NCI-H510A treated with DMSO at 0.1 percent for 48 hours (cell line): ENCODE data around the gene C3orf52.
"Not testable (repeated sequence)": the region's sequence is repeated elsewhere in the genome, so short reads cannot be mapped to it uniquely, and the experiment has no call there.

Source experiments
- DNase-seq: peaks from one replicate; lab custom pipeline; 2025; lab: John Stamatoyannopoulos, UW

C3orf52 gene, protein sequence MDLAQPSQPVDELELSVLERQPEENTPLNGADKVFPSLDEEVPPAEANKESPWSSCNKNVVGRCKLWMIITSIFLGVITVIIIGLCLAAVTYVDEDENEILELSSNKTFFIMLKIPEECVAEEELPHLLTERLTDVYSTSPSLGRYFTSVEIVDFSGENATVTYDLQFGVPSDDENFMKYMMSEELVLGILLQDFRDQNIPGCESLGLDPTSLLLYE

DNA sequence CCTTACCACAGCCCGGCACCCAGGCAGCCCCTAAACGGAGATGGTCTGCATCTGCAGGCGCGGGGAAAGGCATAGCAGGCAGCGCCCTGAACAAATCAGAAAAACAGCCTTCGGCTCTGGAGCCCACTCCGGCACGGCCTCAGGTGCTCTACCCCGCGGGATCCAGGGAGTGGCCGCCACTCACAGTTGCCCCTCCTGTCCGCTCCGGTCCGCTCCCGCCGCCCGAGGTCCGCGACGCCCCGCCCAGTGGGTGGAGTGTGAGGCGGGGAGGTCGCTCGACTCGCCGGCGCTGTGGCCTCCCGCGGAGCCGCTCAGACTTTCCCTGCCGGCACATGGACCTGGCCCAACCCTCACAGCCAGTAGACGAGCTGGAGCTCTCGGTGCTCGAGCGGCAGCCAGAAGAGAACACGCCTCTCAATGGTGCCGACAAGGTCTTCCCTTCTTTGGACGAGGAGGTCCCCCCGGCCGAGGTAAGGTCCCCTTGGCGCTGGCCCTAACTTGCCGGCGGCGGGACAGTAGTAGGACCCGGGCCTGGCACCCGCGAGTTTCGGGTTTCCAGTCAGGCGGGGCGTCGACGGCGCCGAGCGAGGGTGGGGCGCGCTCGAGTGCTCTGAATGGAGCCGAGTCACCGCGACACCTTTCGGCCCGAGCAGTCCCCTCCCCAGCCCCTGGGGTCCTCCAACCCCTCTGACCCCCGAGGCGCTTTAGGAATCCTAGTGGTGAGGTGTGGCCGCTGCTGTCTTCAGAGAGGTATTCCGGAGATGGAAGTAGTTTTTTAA lies at the start of gene C3orf52:
TSS of gene C3orf52 (plus strand) at position 314 of the 779 bp plus-strand sequence. CDS start at position 333, 19 bp downstream.
- peak; percentile 72 for DNase-seq

DNA sequence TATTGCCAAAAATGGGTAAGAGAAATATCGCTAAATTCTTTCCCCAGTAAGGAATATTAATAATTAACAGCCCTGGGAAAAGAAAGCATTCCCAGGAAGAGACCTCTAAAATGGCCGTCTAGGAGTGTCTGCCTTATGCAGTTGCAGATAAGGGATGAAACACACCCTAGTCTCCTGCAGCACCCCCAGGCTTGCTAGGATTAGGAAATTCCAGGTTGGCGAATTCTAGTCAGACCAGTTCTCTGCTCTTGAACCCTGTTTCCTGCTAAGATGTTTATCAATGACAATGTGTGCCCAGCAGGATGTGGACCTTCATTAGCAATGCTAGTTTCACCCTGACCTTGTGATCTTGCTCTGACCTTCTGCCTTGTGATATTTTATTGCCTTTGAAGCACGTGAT lies 49.0 kb upstream of the C3orf52 start:
- not testable (repeated sequence) for DNase-seq

DNA sequence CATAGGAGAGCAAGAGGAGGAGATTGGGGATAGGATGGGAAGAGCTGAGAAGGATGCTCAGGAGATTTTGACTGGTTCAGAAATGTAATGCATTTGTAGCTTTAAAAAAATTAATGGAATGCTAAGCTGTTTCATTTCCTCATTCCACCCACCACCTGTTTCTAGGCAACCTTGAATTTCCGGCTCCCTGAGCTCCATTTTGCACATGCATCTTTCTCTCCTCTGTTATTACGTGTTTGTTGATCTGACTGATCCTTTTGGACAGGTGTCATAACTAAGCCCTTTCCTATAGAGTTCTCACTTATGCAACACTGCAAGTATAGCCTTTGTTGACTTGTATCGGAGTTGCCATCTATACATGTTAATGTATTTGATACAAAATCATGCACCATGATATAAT lies 47.3 kb upstream of the C3orf52 start:
- DNase-seq = peak; percentile 9

DNA sequence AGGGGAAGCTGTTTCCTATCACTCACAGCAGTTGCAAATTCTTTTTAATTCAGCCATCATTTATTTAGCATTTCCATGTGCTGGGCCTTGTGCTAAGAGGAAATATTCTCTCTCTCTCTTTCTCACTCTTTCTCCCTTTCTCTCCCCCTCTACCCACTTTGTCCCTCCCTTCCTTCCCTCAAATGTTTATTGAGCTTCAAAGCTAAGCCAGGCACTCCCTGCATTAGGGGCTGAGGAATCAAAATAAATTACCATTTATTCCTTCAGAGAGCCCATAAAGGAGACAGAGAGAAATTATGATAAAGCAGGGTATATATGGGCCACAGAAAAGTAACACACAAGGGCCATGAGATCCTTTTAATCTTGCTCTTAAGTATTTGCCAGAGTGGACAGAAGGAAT lies 44.9 kb upstream of the C3orf52 start:
- DNase-seq = no peak

DNA sequence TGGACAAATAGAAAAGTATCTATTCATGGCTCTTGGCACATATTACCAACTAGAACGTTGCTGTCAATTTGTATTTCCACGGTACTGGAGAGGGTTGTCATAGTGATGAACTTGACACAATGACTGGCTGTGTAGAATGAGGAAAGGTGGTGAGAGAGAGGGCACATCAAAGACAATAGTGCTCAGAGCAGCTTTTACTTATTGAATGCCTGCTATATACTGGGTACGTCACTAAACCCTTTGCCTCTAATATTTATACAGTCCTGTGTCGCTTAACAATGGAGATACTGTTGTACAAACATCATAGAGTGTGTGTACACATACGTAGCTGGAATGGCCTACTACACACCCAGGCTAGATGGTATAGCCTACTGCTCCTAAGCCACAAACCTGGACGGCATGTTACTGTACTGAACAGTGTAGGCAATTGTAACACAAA lies 43.3 kb upstream of the C3orf52 start:
- DNase-seq = peak; percentile 92

DNA sequence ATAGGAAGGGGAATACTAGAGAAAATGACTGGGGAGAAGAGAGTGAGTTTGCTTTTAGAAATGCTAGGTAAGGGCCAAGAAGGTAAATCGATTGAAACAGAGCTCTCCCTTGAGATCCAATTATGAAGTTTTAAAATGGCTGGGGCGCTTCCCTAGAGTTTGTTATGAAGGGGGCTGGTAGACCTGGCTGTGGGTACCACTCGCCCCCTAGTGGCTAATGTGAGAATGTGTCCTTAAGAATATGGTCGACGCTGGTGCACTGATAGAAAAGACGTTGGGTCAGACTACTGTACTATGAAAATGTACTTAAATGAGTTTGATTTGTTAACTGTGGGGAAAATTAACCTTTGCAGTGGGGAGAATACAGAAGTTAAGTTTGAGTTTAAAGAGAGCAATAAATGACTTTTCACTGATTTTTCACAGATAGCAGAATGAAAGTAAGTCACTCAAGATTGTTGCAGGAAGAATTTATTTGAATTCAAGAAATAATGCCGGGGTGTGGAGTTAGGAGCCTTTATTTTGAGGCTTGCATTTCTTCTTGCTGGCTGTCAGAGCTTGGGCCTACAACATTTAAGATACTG lies 42.5 kb upstream of the C3orf52 start:
- peak; percentile 80 for DNase-seq

DNA sequence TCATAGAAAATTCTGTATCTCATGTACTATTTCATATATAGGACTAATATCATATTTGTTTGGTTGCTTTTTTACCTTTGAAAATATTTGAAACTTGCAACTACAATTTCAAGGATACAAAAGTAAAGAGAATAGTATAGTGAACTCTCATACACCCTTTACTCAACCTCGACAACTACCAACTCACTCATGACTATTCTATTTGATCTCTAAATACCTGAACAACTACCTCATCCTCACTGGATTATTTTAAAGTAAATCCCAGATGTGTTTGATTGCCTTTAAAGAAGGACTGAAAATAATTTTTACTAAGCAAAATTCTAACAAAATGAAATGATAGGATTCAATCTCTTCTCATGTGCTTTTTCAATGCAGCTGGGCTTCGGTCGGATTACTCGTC lies 39.6 kb upstream of the C3orf52 start:
- DNase-seq = no peak

DNA sequence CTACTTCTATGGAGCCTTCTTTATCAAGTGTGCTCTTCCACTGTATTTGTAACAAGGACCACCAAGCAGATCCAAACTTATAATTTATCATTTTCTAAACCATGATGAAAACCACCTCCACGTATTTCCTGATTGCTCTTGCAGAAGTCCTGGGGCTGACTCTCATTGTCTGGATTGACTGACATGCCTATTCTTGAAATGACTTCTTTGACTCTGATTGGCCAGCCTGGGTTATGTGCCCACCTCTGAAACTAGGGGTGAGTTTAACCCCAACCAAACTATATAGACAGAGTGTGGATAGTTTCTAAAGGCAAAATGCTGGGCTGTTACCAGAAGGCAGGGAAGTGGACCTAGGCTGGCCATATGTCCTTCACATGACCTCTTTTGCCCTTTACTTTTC lies 38.9 kb upstream of the C3orf52 start:
- no peak for DNase-seq

DNA sequence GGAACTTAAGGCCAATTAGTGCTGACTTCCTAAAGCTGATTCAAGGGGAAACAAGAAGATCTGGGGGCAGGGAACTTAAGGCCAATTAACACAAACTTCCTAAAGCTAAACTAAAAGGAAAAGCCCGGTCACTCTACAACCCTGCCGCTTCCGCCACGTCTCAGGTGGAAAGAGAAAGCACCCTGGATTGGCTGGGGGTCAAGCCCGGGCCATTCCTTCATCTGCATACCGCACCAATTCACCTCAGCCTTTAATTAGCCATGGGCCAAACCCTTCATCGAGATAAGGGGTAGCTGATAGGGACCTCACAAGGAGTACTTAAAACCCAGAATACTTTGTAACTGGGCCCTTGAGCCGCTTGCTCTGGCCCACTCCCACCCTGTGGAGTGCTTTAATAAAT lies 37.3 kb upstream of the C3orf52 start:
- no peak for DNase-seq

DNA sequence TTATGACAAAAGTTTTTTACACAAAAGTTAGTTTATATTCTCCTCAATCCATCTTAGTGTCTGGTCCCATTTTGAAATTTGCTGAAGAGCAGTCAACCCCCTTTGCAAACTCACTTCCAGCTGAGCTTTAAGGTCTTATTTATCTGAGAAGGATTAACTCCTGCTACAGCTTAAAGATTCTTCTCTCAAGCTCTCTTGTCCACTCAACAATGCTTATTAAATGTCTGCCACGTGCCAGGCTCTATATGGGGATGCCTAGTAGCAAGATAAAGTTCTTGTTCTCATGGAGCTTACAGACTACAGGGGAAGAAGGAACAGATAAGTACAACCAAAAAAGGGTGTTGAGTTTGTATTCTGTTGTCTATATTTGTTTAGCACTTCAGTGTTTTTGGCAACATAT lies 33.0 kb upstream of the C3orf52 start:
- no peak for DNase-seq

DNA sequence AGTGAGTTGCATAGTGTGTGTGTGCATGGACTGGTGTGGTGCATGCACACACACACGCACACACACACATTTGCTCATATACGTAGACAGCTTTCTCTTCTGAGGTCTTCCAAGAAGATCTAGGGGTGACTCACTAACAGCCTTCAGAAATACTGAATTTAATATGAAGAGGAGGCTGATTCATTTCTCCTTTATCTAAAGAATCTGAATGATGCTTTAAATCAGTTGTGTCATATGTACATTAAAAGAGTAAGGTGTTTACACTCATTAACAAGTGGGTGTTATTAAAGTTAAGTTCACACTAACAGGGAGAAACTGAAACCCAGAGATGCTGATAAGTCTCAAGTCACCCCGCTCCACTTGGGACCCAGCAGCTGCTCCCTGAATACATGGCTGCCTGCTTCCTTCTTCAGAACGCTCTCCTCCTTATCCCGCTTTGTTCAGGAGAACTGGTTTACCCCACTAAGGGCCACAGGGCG lies 29.7 kb upstream of the C3orf52 start:
- no peak for DNase-seq

DNA sequence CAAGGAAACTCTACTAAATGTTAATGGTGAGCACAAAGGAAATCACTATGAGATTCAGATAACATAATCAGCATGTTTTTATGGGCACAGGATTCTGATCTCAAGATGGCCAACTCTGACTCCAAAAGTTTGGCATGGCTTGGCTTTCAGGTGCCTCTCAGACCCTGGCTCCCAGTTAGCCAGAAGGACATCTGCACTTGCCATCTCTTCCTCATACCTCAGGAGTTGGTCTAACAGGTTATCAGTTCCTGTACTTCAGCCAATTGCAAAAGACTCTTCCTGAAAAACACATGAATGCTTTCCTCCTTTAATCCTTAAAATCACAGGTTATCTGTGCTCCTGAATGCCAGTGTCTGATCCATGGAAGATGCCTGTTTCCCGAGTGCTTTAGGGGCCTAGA lies 26.7 kb upstream of the C3orf52 start:
- DNase-seq = no peak

DNA sequence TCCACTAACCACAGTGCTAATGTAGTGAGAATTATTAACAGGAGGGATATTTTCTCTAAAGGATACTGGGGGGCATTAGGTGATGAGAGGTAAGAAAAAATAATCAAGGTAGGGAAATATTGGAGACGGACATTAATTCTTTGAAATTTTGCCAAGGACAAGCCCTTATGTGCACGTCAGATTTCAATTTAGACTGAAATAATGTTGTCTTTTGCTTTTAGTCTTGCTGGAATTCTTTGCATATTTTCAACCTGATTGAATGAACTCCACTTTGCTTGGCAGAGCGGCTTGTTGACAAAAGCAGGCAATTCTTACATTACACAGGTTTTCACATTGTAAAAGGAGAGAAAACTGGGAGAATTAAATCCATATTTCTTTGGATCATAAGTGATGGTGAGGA lies 25.0 kb upstream of the C3orf52 start:
- no peak for DNase-seq

DNA sequence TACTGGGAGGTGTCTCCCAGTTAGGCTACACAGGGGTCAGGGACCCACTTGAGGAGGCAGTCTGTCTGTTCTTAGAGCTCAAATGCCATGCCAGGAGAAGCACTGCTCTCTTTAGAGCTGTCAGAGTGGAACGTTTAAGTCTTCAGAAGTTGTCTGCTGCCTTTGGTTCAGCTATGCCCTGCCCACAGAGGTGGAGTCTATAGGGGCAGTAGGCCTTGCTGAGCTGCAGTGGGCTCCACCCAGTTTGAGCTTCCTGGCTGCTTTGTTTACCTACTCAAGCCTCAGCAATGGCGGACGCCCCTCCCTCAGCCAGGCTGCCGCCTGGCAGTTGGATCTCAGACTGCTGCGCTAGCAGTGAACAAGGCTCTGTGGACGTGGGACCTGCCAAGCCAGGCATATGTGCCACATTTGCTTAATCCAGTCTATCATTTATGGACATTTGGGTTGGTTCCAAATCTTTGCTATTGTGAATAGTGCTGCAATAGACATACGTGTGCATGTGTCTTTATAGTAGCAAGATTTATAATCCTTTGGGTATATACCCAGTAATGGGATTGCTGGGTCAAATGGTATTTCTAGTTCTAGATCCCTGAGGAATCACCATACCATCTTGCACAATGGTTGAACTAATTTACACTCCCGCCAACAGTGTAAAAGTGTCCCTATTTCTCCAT lies 13.7 kb upstream of the C3orf52 start:
- DNase-seq = not testable (repeated sequence)

DNA sequence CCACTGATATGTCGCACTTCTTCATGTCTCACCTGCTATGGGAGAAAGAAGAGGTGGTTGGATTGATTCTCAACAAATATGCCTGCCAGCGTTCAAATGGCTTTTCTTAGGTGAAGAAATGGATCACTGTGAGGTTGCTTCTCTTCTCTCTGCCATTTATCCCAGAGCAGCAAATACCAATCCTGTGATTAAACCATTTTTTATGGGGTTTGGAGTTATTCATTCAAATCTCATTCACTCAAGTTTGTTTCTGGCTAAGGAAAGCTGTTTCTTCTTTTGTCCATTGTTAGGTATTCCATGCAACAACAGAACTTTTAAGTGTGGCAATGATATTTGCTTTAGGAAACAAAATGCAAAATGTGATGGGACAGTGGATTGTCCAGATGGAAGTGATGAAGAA lies 12.2 kb upstream of the C3orf52 start:
- DNase-seq = no peak

DNA sequence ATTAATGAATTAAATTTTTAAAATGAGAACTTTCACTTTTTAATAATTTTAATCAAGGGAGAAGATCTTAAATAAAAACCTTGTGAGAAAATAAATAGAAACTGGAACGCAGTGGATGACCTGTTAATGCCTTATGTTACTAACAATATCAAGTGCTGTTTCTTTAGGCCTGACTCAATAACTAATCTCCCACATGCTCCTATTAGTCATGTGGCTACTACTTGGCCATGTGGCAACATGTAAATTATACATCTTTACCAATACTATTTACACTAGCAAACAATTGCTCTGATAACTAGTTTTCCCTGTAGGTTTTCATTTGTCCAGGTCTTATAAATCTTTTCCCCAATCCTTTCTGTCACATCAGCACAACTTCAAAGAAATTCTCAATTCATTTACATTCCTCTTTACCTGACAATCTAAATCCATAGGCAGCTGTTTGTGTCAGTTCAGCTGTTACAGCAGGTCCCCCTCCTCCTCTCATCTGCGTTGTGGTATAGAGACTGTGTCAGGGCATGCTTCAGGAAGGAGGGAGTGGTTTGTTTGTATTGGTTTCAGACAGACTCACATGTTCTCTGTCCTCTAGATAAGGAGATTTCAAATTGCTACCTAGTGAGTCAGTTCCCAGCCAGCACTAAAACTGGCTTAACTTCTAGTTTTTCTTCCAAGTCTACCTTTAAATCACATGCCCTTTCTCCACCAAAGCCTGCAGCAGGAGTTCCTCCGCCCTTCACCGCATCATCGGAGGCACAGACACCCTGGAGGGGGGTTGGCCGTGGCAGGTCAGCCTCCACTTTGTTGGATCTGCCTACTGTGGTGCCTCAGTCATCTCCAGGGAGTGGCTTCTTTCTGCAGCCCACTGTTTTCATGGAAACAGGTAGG lies 11.3 kb upstream of the C3orf52 start:
- DNase-seq = peak; percentile 76

DNA sequence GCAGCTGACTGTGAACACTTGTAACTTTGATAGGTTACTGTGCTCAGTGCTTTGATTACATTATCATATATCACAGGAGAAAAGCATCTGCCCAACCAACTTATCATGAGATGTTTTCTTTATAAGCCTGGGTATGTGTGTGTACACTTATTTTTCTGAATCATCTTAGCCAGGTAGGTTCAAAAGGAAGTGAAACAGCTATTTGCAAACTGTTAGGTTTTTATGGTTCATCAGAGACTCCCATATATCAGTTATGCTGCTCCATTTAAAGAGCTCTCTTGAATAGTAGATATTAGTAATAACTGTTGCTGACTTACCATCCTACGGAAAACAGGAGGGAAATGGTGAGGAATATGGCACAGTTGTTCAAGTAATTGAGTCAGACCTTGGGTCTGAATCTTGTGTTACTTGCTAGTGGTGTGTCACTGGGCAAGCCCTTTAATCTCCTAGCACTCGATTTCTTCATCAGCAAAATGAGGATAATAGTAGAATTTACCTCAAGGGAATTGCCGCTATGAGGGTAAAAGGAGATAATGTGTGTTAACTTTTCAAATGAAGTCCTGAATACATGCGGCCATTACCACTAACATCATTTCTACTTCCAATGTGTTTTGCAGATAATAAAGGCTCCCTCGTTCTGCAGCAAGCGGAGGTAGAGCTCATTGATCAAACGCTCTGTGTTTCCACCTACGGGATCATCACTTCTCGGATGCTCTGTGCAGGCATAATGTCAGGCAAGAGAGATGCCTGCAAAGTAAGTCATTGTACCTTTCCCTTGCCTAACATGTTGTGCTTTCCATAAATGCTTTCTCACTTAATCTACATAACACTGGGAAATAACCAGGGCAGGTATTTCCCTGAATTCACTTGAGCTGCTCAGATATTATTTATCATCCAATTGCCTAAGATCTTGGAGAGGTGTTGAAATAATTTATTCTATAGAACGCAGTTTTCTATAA lies 7.8 kb upstream of the C3orf52 start:
- DNase-seq = no peak

DNA sequence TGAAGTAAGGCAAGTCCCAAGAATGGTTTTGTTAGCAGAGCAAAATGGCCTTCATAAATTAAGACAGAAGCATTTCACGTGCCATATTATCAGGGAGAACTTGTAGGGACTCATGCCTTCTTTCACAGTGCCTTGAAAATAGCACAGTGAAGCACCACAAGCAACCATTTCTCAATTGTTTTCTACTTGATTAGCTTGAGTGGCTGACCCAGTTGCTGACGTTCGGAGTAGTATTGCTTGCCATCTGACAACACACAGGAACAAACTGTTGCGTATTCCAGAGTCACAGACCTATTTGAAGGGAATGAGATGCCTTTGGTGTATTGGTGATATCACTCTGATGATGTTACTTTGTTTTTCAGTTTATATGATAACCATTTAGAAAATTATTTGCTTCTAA lies 3.0 kb upstream of the C3orf52 start:
- DNase-seq = no peak

DNA sequence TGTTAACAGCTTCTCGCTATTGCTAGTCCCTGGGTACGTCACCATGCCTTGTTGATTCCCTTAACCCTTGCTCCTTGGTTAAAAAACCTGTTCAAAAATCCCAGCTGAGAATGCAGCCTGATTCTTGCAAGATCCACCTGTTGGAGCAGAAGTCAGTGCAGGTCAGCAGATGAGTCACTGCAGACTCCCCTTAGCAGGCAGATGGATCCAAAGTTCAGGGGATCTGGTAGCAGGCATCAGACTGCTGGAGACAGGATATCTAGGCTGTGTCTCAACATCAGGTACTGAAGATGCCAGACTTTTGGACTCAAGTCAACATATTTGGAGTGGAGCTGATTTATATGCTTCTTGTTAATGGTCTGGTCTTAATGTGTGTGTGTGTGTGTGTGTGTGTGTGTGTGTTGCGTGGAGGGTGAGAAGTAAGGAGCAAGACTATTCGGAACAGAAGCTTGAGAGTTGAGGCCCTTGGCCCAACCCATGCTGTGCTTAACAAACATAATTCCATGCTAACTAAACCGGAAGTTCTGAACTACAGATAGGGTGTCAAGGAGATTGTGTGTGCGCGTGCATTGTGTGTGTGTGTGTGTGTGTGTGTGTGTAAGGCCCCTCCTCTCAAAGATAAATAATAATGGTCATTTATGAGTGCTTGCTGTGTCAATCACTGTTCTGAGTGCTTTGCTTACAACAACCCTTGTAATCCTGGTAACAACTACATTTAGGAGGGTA lies 1.0 kb upstream of the C3orf52 start:
- DNase-seq = no peak

DNA sequence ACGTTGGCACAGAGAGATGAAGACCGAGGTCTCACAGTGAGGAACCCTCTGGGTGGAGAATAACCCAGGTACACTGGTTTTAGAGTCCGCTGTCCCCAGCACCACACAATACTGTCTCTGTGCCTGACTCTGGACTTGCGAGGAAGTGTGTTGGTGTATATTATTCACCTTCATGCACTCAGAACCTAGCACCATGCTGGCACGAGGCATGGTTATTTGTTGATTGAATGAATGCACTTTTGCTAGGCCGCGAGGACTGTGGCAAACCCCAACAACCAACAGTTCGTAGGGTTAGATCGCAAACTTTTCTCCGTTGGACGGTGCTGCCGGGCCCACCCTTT lies 484 bp upstream of the C3orf52 start:
- no peak for DNase-seq
